Spleen (tissue), 11 donors: ENCODE data around the gene USP6NL. TPM values are rescaled to one million over a fixed set of nuclear protein-coding genes. Genes with fewer than 3 reads are reported as not detected.

Experiments
- DNase-seq: peaks from one replicate; pipeline ENCODE4 v3.0.0-alpha.2; 2020
- H3K27ac ChIP-seq, 8 donors: fragments of 200-600 bp; sonication (generic) in 7 of 8; 1 replicate in 4 of 8; 2 replicates in 4 of 8; pipeline versions ENCODE4 v1.5.0 to v1.8.0; 2016 to 2021; ENCODE audit warnings: inconsistent platforms in 4 of 8, mild to moderate bottlenecking in 4 of 8, moderate library complexity in 1 of 8
- H3K27me3 ChIP-seq, 7 donors: fragments of 200-600 bp; sonication (generic) in 6 of 7; replicated peaks in 1 of 7; 1 replicate in 4 of 7; 2 replicates in 3 of 7; pipeline versions ENCODE4 v1.5.0 to v1.8.0; 2016 to 2021; ENCODE audit warnings: inconsistent platforms in 3 of 7, mild to moderate bottlenecking in 1 of 7
- H3K36me3 ChIP-seq, 6 donors: fragments of 200-600 bp; sonication (generic) in 5 of 6; 1 replicate in 4 of 6; 2 replicates in 2 of 6; pipeline versions ENCODE4 v1.5.0 to v1.8.0; 2016 to 2021; ENCODE audit warnings: inconsistent platforms in 2 of 6
- H3K4me1 ChIP-seq, 6 donors: fragments of 200-600 bp; sonication (generic) in 5 of 6; 1 replicate in 3 of 6; 2 replicates in 3 of 6; pipeline versions ENCODE4 v1.5.0 to v1.8.0; 2016 to 2021; ENCODE audit warnings: inconsistent platforms in 3 of 6
- H3K4me3 ChIP-seq, 8 donors: fragments of 200-600 bp; sonication (generic) in 7 of 8; 1 replicate in 4 of 8; 2 replicates in 4 of 8; pipeline versions ENCODE4 v1.5.0 to v1.8.0; 2016 to 2021; ENCODE audit warnings: inconsistent platforms in 4 of 8, mild to moderate bottlenecking in 4 of 8, moderate library complexity in 2 of 8
- H3K9me3 ChIP-seq, 8 donors: fragments of 200-600 bp; sonication (generic) in 7 of 8; 1 replicate in 4 of 8; 2 replicates in 4 of 8; pipeline versions ENCODE4 v1.5.0 to v1.8.0; 2016 to 2021; ENCODE audit warnings: inconsistent platforms in 4 of 8
- CTCF ChIP-seq, 11 experiments: fragments of 200-600 bp in 7 of 11; fragments of 450-650 bp in 4 of 11; sonication (generic) in 4 of 11; IDR thresholded peaks in 8 of 11; conservative IDR thresholded peaks in 3 of 11; 1 replicate in 7 of 11; 2 replicates in 4 of 11; pipeline versions ENCODE4 v1.4.0 to v1.8.0; 2016 to 2021; ENCODE audit warnings: antibody characterized with exemption in 11 of 11, inconsistent platforms in 4 of 11, mild to moderate bottlenecking in 1 of 11
- POLR2A ChIP-seq, 3 donors: fragments of 450-650 bp; IDR thresholded peaks; one replicate each; pipeline ENCODE4 v1.5.1; 2017; ENCODE audit warnings: antibody characterized with exemption in 3 of 3, mild to moderate bottlenecking in 1 of 3
- POLR2AphosphoS5 ChIP-seq, 3 donors: sonication (generic); formaldehyde crosslinking; IDR thresholded peaks; one replicate each; pipeline ENCODE4 v1.5.1; 2017; ENCODE audit warnings: antibody characterized with exemption in 3 of 3
- WGBS, 5 donors: extraction: QIAGEN DNeasy Blood & Tissue Kit in 3 of 5; methylation state at CpG; one replicate each; pipeline versions ENCODE4 v1.1.5 to v1.1.7; 2013 to 2018; 5-methylcytosine and 5-hydroxymethylcytosine counted together
- intact Hi-C: fragments of 100-400 bp; cut with DNase I; formaldehyde crosslinking; loops from one replicate; pipeline ENCODE4 v1.15.0; 2023; ENCODE audit warnings: low total_unique reads
- polyA plus RNA-seq, 3 donors: library from polyadenylated mRNA; stranded (reverse); fragments of 200-250 nt; gene quantifications; one replicate each; pipeline ENCODE4 v1.2.1, GENCODE V29; 2013
- total RNA-seq, 7 donors: library from RNA; depleted of rRNA in 3 of 7; stranded (reverse); fragments of >200 nt in 3 of 7; fragmentation: NEBNext Ultra II Directional in 4 of 7; extraction: Animal tissue kit (Norgen Biotek cat#: 25700) in 4 of 7; gene quantifications; one replicate each; pipeline versions ENCODE4 v1.1.0 to v1.2.1, GENCODE V29; 2016 to 2021
- donor health status: healthy with polysubstance abuse.
- donor health status: DM: no; HTN: no; CAD: no; lungs with moderate emphysema.
- donor health status: DM: no; HTN: no; CAD: no.
- donor health status: Bipolar disorder and iron deficiency.
- donor health status: healthy.
- donor health status: DM: no; HTN: no; CAD: no.
- donor health status: DM: yes; HTN: yes; CAD: no.

USP6NL gene
- total and polyA plus RNA-seq, 10 donors, result 11.0 to 51.7 (median 37.7) TPM

GRCh38 chr10:11404901-11405300 lies 206.5 kb downstream of the USP6NL start:
- H3K4me1 ChIP-seq, result peaks cover 6 to 65% (median 36%) of the 10 kb centered on the region in 6 donors

More at GRCh38 chr10:11404901-11405300, 206.5 kb downstream of the USP6NL start:
- 51 to 78% (median 67%) methylated on average over 11 to 13 of the region's 13 CpGs for WGBS, 5 donors
- H3K9me3 ChIP-seq, result no peaks in the 10 kb centered on the region
- no peak for TF ChIP-seq POLR2AphosphoS5 (IDR thresholded peaks at IDR 0.05)
- no peak for TF ChIP-seq CTCF (IDR thresholded peaks at IDR 0.05 in 8 of 11, conservative IDR thresholded peaks at IDR 0.05 in 3 of 11)
- no peak for TF ChIP-seq POLR2A (IDR thresholded peaks at IDR 0.05)
- H3K4me3 ChIP-seq, result no peak overlapping the region
- intact Hi-C loops, result no loop called here
- no peak overlapping the region for H3K27ac ChIP-seq
- no peaks in the 10 kb centered on the region for H3K27me3 ChIP-seq
- no peak for DNase-seq
- H3K36me3 ChIP-seq, result no peaks in the 10 kb centered on the region

Other genes starting within 250 kb of the USP6NL start
- gene ECHDC3, start 130.7 kb upstream of the USP6NL start, total RNA-seq, result 10 to 100 TPM; 10.5 to 49.7 (median 21.4) TPM
- 10 to 100 TPM in 2 of 3 donors, 1 to 10 TPM in 1; 5.6 to 14.8 (median 12.5) TPM for gene ECHDC3, start 130.7 kb upstream of the USP6NL start, polyA plus RNA-seq
- 10 to 100 TPM in 4 of 7 donors, 1 to 10 TPM in 3; 5.2 to 15.4 (median 10.8) TPM for gene PROSER2, start 211.7 kb upstream of the USP6NL start, total RNA-seq
- 1 to 10 TPM; 1.6 to 3.5 (median 1.6) TPM for gene PROSER2, start 211.7 kb upstream of the USP6NL start, polyA plus RNA-seq